ENCODE data around the gene IL20.
A peak's percentile ranks its signal among the peaks of the same experiment; 100 is the strongest.

The IL20 gene

GRCh38 chr1:206905295-206906164 lies 40.1 kb downstream of the IL20 start:
- no peak for DNase-seq

- no peak for DNase-seq
Observed at GRCh38 chr1:206907304-206907991, 42.0 kb downstream of the IL20 start.

GRCh38 chr1:206908038-206908437 lies 42.6 kb downstream of the IL20 start:
- DNase-seq = no peak

GRCh38 chr1:206909161-206909882 lies 43.9 kb downstream of the IL20 start:
- DNase-seq = no peak

- DNase-seq = no peak
Observed at GRCh38 chr1:206909883-206910318, 44.5 kb downstream of the IL20 start.

DNA sequence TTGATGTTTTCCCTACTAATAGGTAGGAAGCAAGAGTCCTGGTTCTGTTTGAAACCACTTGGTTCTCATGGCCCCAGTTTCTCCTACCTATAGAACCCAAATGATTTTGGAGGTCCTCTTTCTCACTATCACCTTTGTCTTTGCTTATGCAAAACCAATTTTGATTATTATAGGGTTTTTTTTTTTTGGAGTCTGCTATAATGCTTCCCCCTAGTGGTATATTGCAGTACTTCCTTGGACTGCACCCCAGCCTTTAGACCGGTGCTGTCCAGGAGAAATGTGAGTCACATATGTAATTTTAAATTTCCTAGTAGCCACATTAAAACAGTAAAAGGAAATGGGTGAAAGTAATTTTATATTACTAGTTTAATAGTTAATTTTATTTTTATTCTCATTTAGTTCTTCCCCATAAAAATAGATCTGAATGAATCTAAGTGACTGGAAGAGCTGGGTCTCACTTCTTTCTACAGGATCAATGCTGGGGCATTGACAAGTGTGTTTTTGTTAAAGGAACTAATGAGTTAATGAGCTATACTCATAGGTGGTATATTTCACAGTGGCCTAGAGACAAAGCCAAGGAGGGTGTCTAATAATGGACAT lies 45.7 kb downstream of the IL20 start:
- peak; percentile 40 for DNase-seq

- DNase-seq = peak; percentile 53
Observed at GRCh38 chr1:206912445-206913095, 47.1 kb downstream of the IL20 start.

- no peak for DNase-seq
Observed at GRCh38 chr1:206913766-206914537, 48.5 kb downstream of the IL20 start.

DNA sequence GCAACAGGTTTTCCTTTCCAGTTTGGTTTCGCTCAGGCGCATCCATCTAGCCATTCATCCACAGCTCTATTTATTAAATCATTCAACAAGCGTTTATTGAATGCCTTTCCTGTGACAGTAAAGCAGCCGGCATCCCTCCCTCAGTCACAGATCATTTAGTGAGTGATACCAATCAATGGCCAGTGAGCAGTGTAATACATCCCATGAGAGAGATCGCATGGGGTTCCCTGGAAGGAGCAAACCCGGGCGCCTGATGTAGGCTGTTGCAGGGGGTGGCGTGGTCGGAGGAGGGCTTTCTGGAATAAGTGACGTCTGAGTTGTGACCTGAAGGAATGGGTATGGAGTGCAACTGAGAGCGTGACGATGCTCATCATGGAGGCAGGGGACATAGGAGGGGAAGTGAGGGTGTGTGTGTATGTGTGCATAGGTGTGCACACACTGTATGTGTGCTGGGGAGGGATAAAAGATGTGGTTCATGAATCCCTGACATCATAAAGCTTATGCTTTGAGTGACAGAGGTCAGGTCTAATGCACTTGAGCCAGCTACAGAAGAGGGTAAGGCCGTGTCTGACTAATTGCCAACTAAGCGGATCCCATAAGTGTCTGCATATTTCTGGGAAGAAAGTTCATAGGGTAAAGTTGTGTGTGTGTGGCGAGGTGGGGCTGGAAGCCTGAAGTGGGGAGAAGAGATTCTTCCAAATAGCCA lies 49.8 kb downstream of the IL20 start:
- DNase-seq = no peak

DNA sequence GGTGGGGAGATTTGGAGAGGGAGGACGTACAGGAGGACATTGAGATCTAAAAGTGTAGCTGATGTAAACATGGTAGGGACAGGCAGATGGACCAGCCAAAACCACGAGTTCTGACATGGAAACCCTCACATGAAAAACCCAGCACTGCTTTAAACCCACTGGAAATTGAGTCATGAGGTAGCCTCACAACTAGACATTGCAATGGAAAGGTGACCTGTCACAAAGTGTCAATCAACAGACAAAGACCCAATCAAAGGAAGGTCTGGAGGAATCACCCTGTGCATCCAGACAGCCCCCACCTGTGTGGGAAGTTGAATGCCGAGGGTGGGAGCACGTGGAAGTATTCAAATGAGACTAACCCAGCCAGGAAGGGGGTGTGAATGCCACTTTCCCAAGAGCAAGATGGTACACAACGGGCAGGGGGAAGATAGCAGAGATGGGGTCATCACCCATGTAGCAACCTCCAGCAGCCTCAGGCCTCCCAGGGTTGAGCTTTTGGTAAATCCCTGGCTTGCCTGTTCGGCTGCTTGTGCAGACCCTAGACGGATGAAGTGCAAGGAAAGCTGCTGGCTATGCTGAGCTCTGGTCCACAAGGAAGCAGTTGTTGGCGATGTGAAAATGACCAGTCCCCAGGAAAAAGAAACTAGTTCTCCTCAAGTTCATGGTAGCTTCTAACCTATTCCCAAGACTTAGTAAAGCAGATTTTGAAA lies 50.7 kb downstream of the IL20 start:
- DNase-seq = no peak

- DNase-seq = no peak
Observed at GRCh38 chr1:206918076-206918475, 52.7 kb downstream of the IL20 start.
